GM23248 (cell line): ENCODE results near the gene RTP1. TPM values are rescaled to one million over a fixed set of nuclear protein-coding genes. Genes with fewer than 3 reads are reported as not detected.
"Not testable (repeated sequence)": the region's sequence is repeated elsewhere in the genome, so short reads cannot be mapped to it uniquely, and the experiment has no call there.

ENCODE experiments used
- DNase-seq: peaks from one replicate; pipeline ENCODE4 v3.0.0-alpha.2; 2015
- H2AFZ ChIP-seq: fragments of 200-600 bp; sonication (generic); 2 replicates; pipeline ENCODE4 v1.6.1; 2016; ENCODE audit warnings: antibody characterized with exemption
- H3F3A ChIP-seq: fragments of 200-600 bp; sonication (generic); 2 replicates; pipeline ENCODE4 v1.6.1; 2016; ENCODE audit warnings: mild to moderate bottlenecking, antibody characterized with exemption, mixed run types; ENCODE audit not compliant: insufficient read depth
- H3K27ac ChIP-seq: fragments of 200-600 bp; sonication (generic); 2 replicates; pipeline ENCODE4 v1.5.1; 2016; ENCODE audit warnings: mild to moderate bottlenecking
- H3K27me3 ChIP-seq: fragments of 200-600 bp; sonication (generic); replicated peaks from 2 replicates; pipeline ENCODE4 v1.6.1; 2016; ENCODE audit warnings: mild to moderate bottlenecking; ENCODE audit not compliant: insufficient read depth
- H3K36me3 ChIP-seq: fragments of 200-600 bp; sonication (generic); 2 replicates; pipeline ENCODE4 v1.6.1; 2016; ENCODE audit warnings: low read depth, mild to moderate bottlenecking
- H3K4me1 ChIP-seq: fragments of 200-600 bp; sonication (generic); 2 replicates; pipeline ENCODE4 v1.6.1; 2016; ENCODE audit warnings: mild to moderate bottlenecking; ENCODE audit not compliant: insufficient read depth
- H3K4me2 ChIP-seq: fragments of 200-600 bp; sonication (generic); one replicate; pipeline ENCODE4 v1.6.1; 2016; ENCODE audit warnings: mild to moderate bottlenecking; ENCODE audit not compliant: unreplicated experiment
- H3K4me3 ChIP-seq: fragments of 200-600 bp; sonication (generic); 2 replicates; pipeline ENCODE4 v1.5.1; 2016; ENCODE audit warnings: mild to moderate bottlenecking
- H3K79me2 ChIP-seq: fragments of 200-600 bp; sonication (generic); 2 replicates; pipeline ENCODE4 v1.6.1; 2016; ENCODE audit warnings: mild to moderate bottlenecking; ENCODE audit not compliant: insufficient read depth
- H3K9ac ChIP-seq: fragments of 200-600 bp; sonication (generic); 2 replicates; pipeline ENCODE4 v1.6.1; 2016; ENCODE audit warnings: mild to moderate bottlenecking
- H3K9me2 ChIP-seq: fragments of 200-600 bp; sonication (generic); 2 replicates; pipeline ENCODE4 v1.6.1; 2016; ENCODE audit warnings: mixed run types, mild to moderate bottlenecking, moderate library complexity; ENCODE audit not compliant: insufficient read depth
- H3K9me3 ChIP-seq: fragments of 200-600 bp; sonication (generic); one replicate; pipeline ENCODE4 v1.6.1; 2017; ENCODE audit warnings: low read depth
- H4K20me1 ChIP-seq: fragments of 200-600 bp; sonication (generic); 2 replicates; pipeline ENCODE4 v1.6.0; 2016; ENCODE audit not compliant: insufficient read depth
- EZH2 ChIP-seq: fragments of 200-600 bp; sonication (generic); IDR thresholded peaks from 2 replicates; pipeline ENCODE4 v1.6.1; 2018; ENCODE audit warnings: antibody characterized with exemption, mild to moderate bottlenecking; ENCODE audit not compliant: insufficient read depth, poor library complexity, severe bottlenecking
- EZH2phosphoT487 ChIP-seq: fragments of 200-600 bp; sonication (generic); IDR thresholded peaks from 2 replicates; pipeline ENCODE4 v1.6.1; 2018; ENCODE audit warnings: antibody characterized with exemption, moderate library complexity, mild to moderate bottlenecking, low read depth; ENCODE audit not compliant: insufficient read depth
- WGBS, 2 experiments: methylation state at CpG; one replicate each; pipeline ENCODE4 v1.1.6; 2015 to 2017; ENCODE audit warnings: low lambda C conversion rate in 2 of 2, low coverage in 1 of 2; ENCODE audit errors: missing lambda C conversion rate in 2 of 2; 5-methylcytosine and 5-hydroxymethylcytosine counted together
- in situ Hi-C: fragments of 300-500 bp; cut with MboI; formaldehyde crosslinking; loops from 2 replicates; pipeline ENCODE4 v1.15.0; 2020
- polyA plus RNA-seq: library from polyadenylated mRNA; unstranded; fragments of >200 nt; fragmentation: Nextera tagmentation; extraction: Ambion mirVana; gene quantifications from 2 replicates; pipeline ENCODE4 v1.2.1, GENCODE V29; 2016
- total RNA-seq: library from RNA; depleted of rRNA; stranded (reverse); fragments of >200 nt; shearing (Covaris generic); gene quantifications from 2 replicates; pipeline ENCODE4 v1.2.3, GENCODE V29; 2014

Gene RTP1
- total and polyA plus RNA-seq, 2 experiments from 2014 or later: not detected

- no peak overlapping the region for H3K27ac ChIP-seq
- H3K9ac ChIP-seq: no peak overlapping the region
- H3K79me2 ChIP-seq: no peaks in the 10 kb centered on the region
- H2AFZ ChIP-seq: no peak overlapping the region
- no peak overlapping the region for H3K4me2 ChIP-seq
- no peaks in the 10 kb centered on the region for H3K27me3 ChIP-seq
- 0 out of 2 replicates have a peak, but pooled peaks cover 5% of the 10 kb centered on the region for H3K4me1 ChIP-seq
- no peaks in the 10 kb centered on the region for H3K9me3 ChIP-seq
- DNase-seq: peak; percentile 6
- no peaks in the 10 kb centered on the region for H4K20me1 ChIP-seq
- TF ChIP-seq EZH2phosphoT487 (no peak), EZH2 (no peak)
- H3K36me3 ChIP-seq: no peaks in the 10 kb centered on the region
- no peak overlapping the region for H3K4me3 ChIP-seq
- peaks cover 12% of the 10 kb centered on the region; the same call in 1 of the 2 replicates for H3F3A ChIP-seq
- H3K9me2 ChIP-seq: no peaks in the 10 kb centered on the region
- in situ Hi-C loops: no loop called here
These were observed 40.5 kb downstream of the RTP1 start for GRCh38 chr3:187237741-187238140.

- Histone ChIP-seq H3K9me2 (no peaks in the 10 kb centered on the region), H3F3A (peaks cover 13% of the 10 kb centered on the region; the same call in 1 of the 2 replicates), H3K36me3 (no peaks in the 10 kb centered on the region), H3K9ac (no peak overlapping the region), H4K20me1 (no peaks in the 10 kb centered on the region), H3K4me2 (no peak overlapping the region), H3K4me1 (0 out of 2 replicates have a peak, but pooled peaks cover 6% of the 10 kb centered on the region), H3K4me3 (no peak overlapping the region), H3K27ac (no peak overlapping the region), H3K27me3 (no peaks in the 10 kb centered on the region), H3K9me3 (no peaks in the 10 kb centered on the region), H2AFZ (no peak overlapping the region), H3K79me2 (no peaks in the 10 kb centered on the region)
- DNase-seq: no peak
- 100% methylated on average over 1 of the region's 1 CpG for WGBS, 2 experiments
- TF ChIP-seq EZH2: no peak
- TF ChIP-seq EZH2phosphoT487: no peak
- in situ Hi-C loops: no loop called here
These were observed 41.0 kb downstream of the RTP1 start for GRCh38 chr3:187238239-187238638.

- H3K27me3 ChIP-seq, H3K9me3 ChIP-seq, H3K79me2 ChIP-seq, in situ Hi-C loops, H4K20me1 ChIP-seq, H3K4me2 ChIP-seq, H2AFZ ChIP-seq, H3K9ac ChIP-seq, H3K9me2 ChIP-seq, H3K27ac ChIP-seq, H3K4me3 ChIP-seq, H3K36me3 ChIP-seq: not testable (repeated sequence)
- H3F3A ChIP-seq: peaks cover 19% of the 10 kb centered on the region
- peaks cover 12% of the 10 kb centered on the region; the same call in 1 of the 2 replicates for H3K4me1 ChIP-seq
- peak; percentile 78 for DNase-seq
- WGBS, 2 experiments: 91 to 96% methylated on average over 3 to 4 of the region's 4 CpGs
These were observed 41.5 kb downstream of the RTP1 start for GRCh38 chr3:187238835-187239234.

- H3K79me2 ChIP-seq: no peaks in the 10 kb centered on the region
- no peak overlapping the region for H2AFZ ChIP-seq
- WGBS, 2 experiments: 79 to 84% methylated on average over 5 of the region's 5 CpGs
- H4K20me1 ChIP-seq: no peaks in the 10 kb centered on the region
- in situ Hi-C loops: no loop called here
- H3K4me1 ChIP-seq: peaks cover 23% of the 10 kb centered on the region
- H3K27me3 ChIP-seq: no peaks in the 10 kb centered on the region
- H3K4me2 ChIP-seq: no peak overlapping the region
- H3K4me3 ChIP-seq: no peak overlapping the region
- peak; percentile 50 for DNase-seq
- H3K9me2 ChIP-seq: no peaks in the 10 kb centered on the region
- H3K9ac ChIP-seq: no peak overlapping the region
- no peaks in the 10 kb centered on the region for H3K9me3 ChIP-seq
- H3K36me3 ChIP-seq: no peaks in the 10 kb centered on the region
- TF ChIP-seq EZH2: no peak
- TF ChIP-seq EZH2phosphoT487: no peak
- H3K27ac ChIP-seq: no peak overlapping the region
- peaks cover 35% of the 10 kb centered on the region for H3F3A ChIP-seq
These were observed 45.1 kb downstream of the RTP1 start for GRCh38 chr3:187242435-187242834.

GRCh38 chr3:187242900-187243299, 45.6 kb downstream of the RTP1 start:
- Histone ChIP-seq H2AFZ (no peak overlapping the region), H3K4me2 (no peak overlapping the region), H3K36me3 (no peaks in the 10 kb centered on the region), H3K9ac (no peak overlapping the region), H3K9me3 (no peaks in the 10 kb centered on the region), H3K4me3 (no peak overlapping the region), H3K27ac (no peak overlapping the region), H4K20me1 (no peaks in the 10 kb centered on the region), H3K4me1 (peaks cover 23% of the 10 kb centered on the region), H3K9me2 (no peaks in the 10 kb centered on the region), H3F3A (peaks cover 35% of the 10 kb centered on the region), H3K27me3 (no peaks in the 10 kb centered on the region), H3K79me2 (no peaks in the 10 kb centered on the region)
- 98 to 99% methylated on average over 4 of the region's 4 CpGs for WGBS, 2 experiments
- in situ Hi-C loops: no loop called here
- TF ChIP-seq EZH2: no peak
- no peak for TF ChIP-seq EZH2phosphoT487
- DNase-seq: no peak
